B cell (primary cell): Measurements from ENCODE around the gene OR7D2. TPM values are rescaled to one million over a fixed set of nuclear protein-coding genes. Genes with fewer than 3 reads are reported as not detected.

ENCODE experiments used
- ATAC-seq: fragments of 200-7000 bp; cut with Tn5 transposase; one replicate; pipeline ENCODE4 v1.10.0; 2021; ENCODE audit warnings: low read depth, mild to moderate bottlenecking, moderate number of reproducible peaks, moderate library complexity
- CTCF ChIA-PET: fragments of 350-600 bp; sonication (Branson Sonifier 250); formaldehyde crosslinking; loops from one replicate; lab custom pipeline; 2021; ENCODE audit warnings: antibody characterized with exemption, inconsistent platforms; lab: Charles Lee
- POLR2A ChIA-PET: fragments of 350-600 bp; sonication (Branson Sonifier 250); formaldehyde crosslinking; loops from one replicate; lab custom pipeline; 2021; ENCODE audit warnings: antibody characterized with exemption; lab: Charles Lee
- DNase-seq: peaks from one replicate; pipeline ENCODE4 v3.0.0; 2013
- H2AFZ ChIP-seq: 2 replicates; pipeline ENCODE4 v1.6.1; 2012; ENCODE audit warnings: mild to moderate bottlenecking, low read depth, low read length; ENCODE audit not compliant: insufficient read depth, poor library complexity, severe bottlenecking
- H3K27ac ChIP-seq, 2 donors: 1 replicate in 1 of 2; 2 replicates in 1 of 2; pipeline ENCODE4 v1.5.1; 2012 to 2013; ENCODE audit warnings: low read length in 2 of 2, mild to moderate bottlenecking in 2 of 2, moderate library complexity in 1 of 2
- H3K27me3 ChIP-seq, 4 experiments: fragments of 200-600 bp in 1 of 4; sonication (generic) in 1 of 4; replicated peaks in 1 of 4; 1 replicate in 2 of 4; 2 replicates in 2 of 4; pipeline versions ENCODE4 v1.6.1 to v1.7.0; 2013 to 2016; ENCODE audit warnings: low read length in 3 of 4, mild to moderate bottlenecking in 2 of 4, mixed read lengths in 1 of 4, moderate library complexity in 1 of 4; ENCODE audit not compliant: insufficient read depth in 4 of 4, control insufficient read depth in 3 of 4; ENCODE audit errors: control extremely low read depth in 1 of 4
- H3K36me3 ChIP-seq, 2 experiments: replicated peaks in 1 of 2; 1 replicate in 1 of 2; 2 replicates in 1 of 2; pipeline versions ENCODE4 v1.6.1 to v1.7.1; 2013; ENCODE audit warnings: low read length in 1 of 2; ENCODE audit not compliant: insufficient read depth in 2 of 2, control insufficient read depth in 1 of 2; ENCODE audit errors: control extremely low read depth in 1 of 2, extremely low read depth in 1 of 2
- H3K4me1 ChIP-seq, 2 donors: fragments of 200-600 bp in 1 of 2; sonication (generic) in 1 of 2; 1 replicate in 1 of 2; 2 replicates in 1 of 2; pipeline versions ENCODE4 v1.5.1 to v1.6.1; 2013 to 2017; ENCODE audit warnings: low read length in 2 of 2; ENCODE audit not compliant: control insufficient read depth in 2 of 2, insufficient read depth in 2 of 2
- H3K4me2 ChIP-seq: replicated peaks from 2 replicates; pipeline ENCODE3; 2012; ENCODE audit warnings: mild to moderate bottlenecking, low read depth, low read length; ENCODE audit not compliant: poor library complexity, severe bottlenecking
- H3K4me3 ChIP-seq, 5 experiments: fragments of 200-600 bp in 1 of 5; sonication (generic) in 1 of 5; 1 replicate in 3 of 5; 2 replicates in 2 of 5; pipeline versions ENCODE4 v1.5.1 to v1.7.0; 2011 to 2016; ENCODE audit warnings: low read length in 4 of 5, mild to moderate bottlenecking in 4 of 5, low read depth in 2 of 5, control low read depth in 1 of 5, moderate library complexity in 1 of 5; ENCODE audit not compliant: insufficient read depth in 1 of 5; ENCODE audit errors: control extremely low read depth in 1 of 5, extremely low read depth in 1 of 5
- H3K79me2 ChIP-seq: fragments of 200-600 bp; sonication (generic); one replicate; pipeline ENCODE4 v1.6.0; 2016; ENCODE audit warnings: low read length; ENCODE audit not compliant: control insufficient read depth, insufficient read depth
- H3K9ac ChIP-seq: fragments of 200-600 bp; sonication (generic); 2 replicates; pipeline ENCODE4 v1.6.1; 2017; ENCODE audit warnings: mild to moderate bottlenecking, low read length, moderate library complexity
- H3K9me3 ChIP-seq, 3 donors: one replicate each; pipeline versions ENCODE4 v1.6.1 to v1.7.1; 2013; ENCODE audit warnings: low read length in 2 of 3; ENCODE audit not compliant: control insufficient read depth in 2 of 3, insufficient read depth in 1 of 3; ENCODE audit errors: control extremely low read depth in 1 of 3
- H4K20me1 ChIP-seq: 2 replicates; pipeline ENCODE4 v1.6.0; 2012; ENCODE audit warnings: mild to moderate bottlenecking, low read length; ENCODE audit not compliant: insufficient read depth, control insufficient read depth, poor library complexity, severe bottlenecking
- H3K27ac Mint-ChIP-seq: one replicate; pipeline ENCODE4 v1.8.0; 2021; ENCODE audit warnings: mixed read lengths
- H3K27me3 Mint-ChIP-seq: one replicate; pipeline ENCODE4 v1.8.0; 2021; ENCODE audit warnings: mixed read lengths
- H3K4me1 Mint-ChIP-seq: one replicate; pipeline ENCODE4 v1.8.0; 2021; ENCODE audit warnings: mixed read lengths
- H3K4me3 Mint-ChIP-seq: one replicate; pipeline ENCODE4 v1.8.0; 2021; ENCODE audit warnings: mixed read lengths
- H3K9me3 Mint-ChIP-seq: one replicate; pipeline ENCODE4 v1.8.0; 2022; ENCODE audit warnings: mixed read lengths; ENCODE audit not compliant: insufficient read depth
- EZH2 ChIP-seq: IDR thresholded peaks from 2 replicates; pipeline ENCODE4 v1.6.1; 2012; ENCODE audit warnings: borderline replicate concordance, low read depth, mild to moderate bottlenecking, moderate library complexity, low read length; ENCODE audit not compliant: insufficient read depth, poor library complexity, severe bottlenecking
- WGBS: methylation state at CpG from one replicate; pipeline ENCODE4 v1.1.5; 2013; ENCODE audit warnings: missing lambda C conversion rate; ENCODE audit not compliant: insufficient coverage; 5-methylcytosine and 5-hydroxymethylcytosine counted together
- intact Hi-C: fragments of 100-400 bp; cut with micrococcal nuclease; formaldehyde crosslinking; loops from one replicate; pipeline ENCODE4 v1.10.0; 2022
- polyA plus RNA-seq: library from polyadenylated mRNA; depleted of rRNA; stranded (reverse); fragments of >200 nt; gene quantifications from 2 replicates; pipeline ENCODE4 v1.2.3, GENCODE V29; 2012
- total RNA-seq, 2 donors: library from RNA; stranded (reverse); fragments of 120-200 nt in 1 of 2; gene quantifications; 1 replicate in 1 of 2; 2 replicates in 1 of 2; pipeline versions ENCODE4 v1.2.3 to v1.2.4, GENCODE V29; 2013 to 2022
- TF ChIP-seq, protein P1 (sequence below): fragments of 200-600 bp; IDR thresholded peaks from one replicate; pipeline ENCODE4 v1.8.0; 2022; ENCODE audit warnings: antibody characterized with exemption, mild to moderate bottlenecking

Gene OR7D2
- total and polyA plus RNA-seq, 2 donors (not counting 1 experiment from before 2014, with no cell fraction given), result 0.07 TPM; not detected in 1

DNA sequence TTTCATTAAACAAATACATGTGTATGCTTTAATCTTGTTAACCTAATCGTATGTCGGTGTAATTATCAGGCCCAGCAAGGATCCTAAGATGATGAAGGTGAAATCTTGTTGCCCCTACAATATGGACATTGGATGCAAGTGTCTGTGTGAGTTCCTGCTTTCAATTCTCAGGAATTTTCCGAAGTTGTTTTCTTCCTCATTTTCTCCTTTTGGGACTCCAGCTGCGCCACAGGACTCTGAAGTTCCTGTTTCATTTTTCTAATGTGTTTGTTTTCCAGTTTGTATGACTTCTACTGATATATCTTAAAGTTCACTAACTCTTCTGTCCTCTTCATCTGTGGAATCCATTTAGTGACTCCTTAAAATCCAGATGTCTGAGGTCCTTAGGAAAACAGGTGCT is 11.9 kb upstream of the OR7D2 start:
- Mint-ChIP-seq H3K27ac (no peak overlapping the region), H3K4me3 (no peak overlapping the region), H3K9me3 (no peaks in the 10 kb centered on the region), H3K4me1 (no peaks in the 10 kb centered on the region), H3K27me3 (no peaks in the 10 kb centered on the region)
- ATAC-seq, result no peak
- WGBS, result 100% methylated on average over 1 of the region's 4 CpGs
- H3K9ac ChIP-seq, result no peak overlapping the region
- TF ChIP-seq EZH2, result no peak
- TF ChIP-seq, protein P1, sequence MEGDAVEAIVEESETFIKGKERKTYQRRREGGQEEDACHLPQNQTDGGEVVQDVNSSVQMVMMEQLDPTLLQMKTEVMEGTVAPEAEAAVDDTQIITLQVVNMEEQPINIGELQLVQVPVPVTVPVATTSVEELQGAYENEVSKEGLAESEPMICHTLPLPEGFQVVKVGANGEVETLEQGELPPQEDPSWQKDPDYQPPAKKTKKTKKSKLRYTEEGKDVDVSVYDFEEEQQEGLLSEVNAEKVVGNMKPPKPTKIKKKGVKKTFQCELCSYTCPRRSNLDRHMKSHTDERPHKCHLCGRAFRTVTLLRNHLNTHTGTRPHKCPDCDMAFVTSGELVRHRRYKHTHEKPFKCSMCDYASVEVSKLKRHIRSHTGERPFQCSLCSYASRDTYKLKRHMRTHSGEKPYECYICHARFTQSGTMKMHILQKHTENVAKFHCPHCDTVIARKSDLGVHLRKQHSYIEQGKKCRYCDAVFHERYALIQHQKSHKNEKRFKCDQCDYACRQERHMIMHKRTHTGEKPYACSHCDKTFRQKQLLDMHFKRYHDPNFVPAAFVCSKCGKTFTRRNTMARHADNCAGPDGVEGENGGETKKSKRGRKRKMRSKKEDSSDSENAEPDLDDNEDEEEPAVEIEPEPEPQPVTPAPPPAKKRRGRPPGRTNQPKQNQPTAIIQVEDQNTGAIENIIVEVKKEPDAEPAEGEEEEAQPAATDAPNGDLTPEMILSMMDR, result no peak
- ChIA-PET CTCF (no interaction called here), POLR2A (no interaction called here)
- intact Hi-C loops, result no loop called here
- no peak overlapping the region for H3K4me2 ChIP-seq
- peaks cover 0 to 14% (median 1%) of the 10 kb centered on the region in 3 donors for H3K9me3 ChIP-seq
- no peak overlapping the region for H2AFZ ChIP-seq
- no peaks in the 10 kb centered on the region for H3K27me3 ChIP-seq
- peaks cover 1 to 27% of the 10 kb centered on the region in 2 experiments for H3K36me3 ChIP-seq
- no peak overlapping the region for H3K27ac ChIP-seq
- peaks cover 13% of the 10 kb centered on the region for H3K79me2 ChIP-seq
- H4K20me1 ChIP-seq, result no peaks in the 10 kb centered on the region
- H3K4me3 ChIP-seq, result no peak overlapping the region
- DNase-seq, result no peak
- H3K4me1 ChIP-seq, result no peaks in the 10 kb centered on the region

DNA sequence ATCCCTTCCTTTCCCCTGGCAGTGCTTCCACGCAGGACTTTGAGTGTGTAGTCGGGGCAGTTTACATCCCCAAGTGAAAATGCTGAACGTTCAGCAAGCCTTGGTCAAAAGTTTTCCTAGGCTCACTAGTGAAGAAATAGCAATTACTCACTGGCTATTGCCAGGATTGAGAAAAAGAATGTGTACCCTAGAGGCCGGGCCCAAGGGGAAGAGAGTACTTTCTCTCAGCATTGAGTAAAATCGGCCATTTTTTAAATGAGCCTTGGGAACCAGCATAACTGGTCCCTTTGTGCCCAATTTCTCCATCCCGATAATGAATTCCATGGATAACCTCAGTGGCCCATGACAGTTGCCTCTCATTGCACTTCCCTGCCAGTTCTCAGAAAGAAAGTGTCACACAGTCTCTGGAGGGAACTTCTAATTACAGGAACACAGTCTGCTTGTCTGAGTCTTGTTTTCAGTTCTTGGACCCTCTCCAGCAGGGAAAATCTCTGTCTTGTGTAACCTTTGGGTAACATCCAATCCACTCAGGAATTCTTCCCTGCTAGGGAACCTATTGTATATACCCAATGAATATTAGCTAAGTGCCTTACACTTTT is 7.3 kb upstream of the OR7D2 start:
- Mint-ChIP-seq H3K4me3 (no peak overlapping the region), H3K4me1 (no peaks in the 10 kb centered on the region), H3K9me3 (no peaks in the 10 kb centered on the region), H3K27ac (no peak overlapping the region), H3K27me3 (no peaks in the 10 kb centered on the region)
- intact Hi-C loops, result no loop called here
- no peak overlapping the region for H3K9ac ChIP-seq
- H3K9me3 ChIP-seq, result peaks cover 0 to 3% (median under 1%) of the 10 kb centered on the region in 3 donors
- H3K36me3 ChIP-seq, result peaks cover 0 to 2% of the 10 kb centered on the region in 2 experiments
- H3K79me2 ChIP-seq, result peaks cover 4% of the 10 kb centered on the region
- H3K27me3 ChIP-seq, result no peaks in the 10 kb centered on the region
- no peak overlapping the region for H2AFZ ChIP-seq
- TF ChIP-seq, protein P1, result no peak
- no peak for TF ChIP-seq EZH2
- no peaks in the 10 kb centered on the region for H4K20me1 ChIP-seq
- CTCF ChIA-PET, result interaction anchor here (0.6 kb wide), 1 partner anchor 1841 kb away, joined by 3 read pairs; no protein-coding TSS in a partner anchor
- H3K4me2 ChIP-seq, result no peak overlapping the region
- H3K4me3 ChIP-seq, result no peak overlapping the region
- no peak overlapping the region for H3K27ac ChIP-seq
- 93% methylated on average over 4 of the region's 6 CpGs for WGBS
- ATAC-seq (no peak), DNase-seq (no peak)
- no peaks in the 10 kb centered on the region for H3K4me1 ChIP-seq
- POLR2A ChIA-PET, result no interaction called here
